Inflammatory macrophage treated with lipopolysaccharide for 1 hour (primary cell): ENCODE measurements around the gene LRP1B.
"Not testable (repeated sequence)": the region's sequence is repeated elsewhere in the genome, so short reads cannot be mapped to it uniquely, and the experiment has no call there.

Experiments
- DNase-seq, 2 donors: peaks; one replicate each; pipeline ENCODE4 v3.0.0-alpha.2; 2020 to 2022

Gene LRP1B

DNA sequence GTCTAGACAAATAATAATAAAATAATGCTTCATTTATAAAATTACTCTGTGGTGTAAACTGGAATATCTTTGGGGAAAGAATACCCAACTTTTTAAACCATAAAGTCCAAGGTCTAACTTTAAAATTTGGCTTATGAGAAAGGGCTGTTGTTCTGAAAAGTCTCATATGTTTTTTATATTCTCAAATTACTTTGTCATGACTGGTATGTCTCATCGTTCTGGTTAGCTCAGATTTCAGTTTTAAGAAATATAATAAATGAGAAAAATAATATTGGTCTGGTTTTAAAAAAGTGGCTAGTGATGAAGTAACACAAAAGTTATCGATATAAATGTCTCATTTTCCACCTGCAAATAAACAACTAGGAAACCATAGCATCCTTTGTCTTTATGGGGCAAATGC lies 1658.1 kb downstream of the LRP1B start:
- no peak for DNase-seq

GRCh38 chr2:140465301-140465700 lies 1665.5 kb downstream of the LRP1B start:
- DNase-seq, result no peak

DNA sequence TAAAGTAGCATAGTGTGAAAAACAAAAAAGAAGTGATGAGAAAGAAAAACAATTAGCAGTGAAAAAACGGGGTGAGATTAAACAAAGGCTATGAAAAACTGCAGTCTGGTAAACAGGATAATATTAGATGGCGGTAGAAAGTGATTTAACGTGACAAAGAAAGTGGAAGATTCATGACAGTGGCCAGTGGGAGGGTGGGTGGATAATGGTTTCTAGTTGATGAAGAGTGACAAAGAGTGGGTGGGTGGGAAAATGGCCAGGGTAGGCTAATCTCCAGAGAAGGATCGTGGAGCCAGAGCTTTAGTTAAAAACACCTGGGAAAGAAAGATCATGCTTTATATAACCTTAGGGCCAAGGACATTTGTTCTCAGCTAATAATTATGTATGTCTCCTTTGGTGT lies 1667.8 kb downstream of the LRP1B start:
- DNase-seq, result no peak

DNA sequence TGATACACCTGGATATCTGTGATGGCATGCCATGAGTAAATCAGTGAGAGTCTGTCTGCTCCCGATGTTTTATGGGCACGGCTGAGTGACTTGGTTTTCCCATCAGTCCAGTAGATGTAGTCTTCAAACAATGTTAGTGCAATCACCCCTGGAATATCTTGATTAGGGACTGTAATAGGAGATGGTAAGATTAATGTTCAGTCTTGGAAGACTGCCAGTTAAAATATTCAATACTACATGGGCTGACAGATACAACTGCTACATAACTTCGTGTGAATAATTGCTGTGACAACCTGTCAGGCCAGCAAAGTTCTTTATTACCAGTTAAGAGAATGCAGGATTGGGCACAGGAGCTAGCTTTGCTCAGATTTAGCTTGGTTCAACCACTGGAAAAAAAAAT lies 1673.3 kb downstream of the LRP1B start:
- DNase-seq, result no peak

DNA sequence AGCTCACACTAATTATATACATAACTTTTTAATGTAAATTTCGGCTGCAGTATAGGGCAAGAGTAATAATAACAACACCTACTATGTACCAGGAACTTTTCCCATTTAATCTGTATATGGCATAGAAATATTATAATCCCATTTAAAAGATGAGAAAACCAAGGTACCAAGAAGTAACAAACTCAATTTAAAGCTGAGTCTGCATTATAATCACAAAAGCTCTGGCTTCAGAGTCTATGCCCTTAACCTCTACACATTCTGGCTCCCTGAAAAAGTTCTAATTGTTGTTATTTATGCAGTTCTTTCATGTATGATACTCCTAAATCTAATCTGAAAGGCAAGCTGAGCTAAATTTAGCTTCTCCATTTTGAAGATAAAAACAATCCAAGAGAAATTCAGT lies 1675.5 kb downstream of the LRP1B start:
- DNase-seq, result no peak

DNA sequence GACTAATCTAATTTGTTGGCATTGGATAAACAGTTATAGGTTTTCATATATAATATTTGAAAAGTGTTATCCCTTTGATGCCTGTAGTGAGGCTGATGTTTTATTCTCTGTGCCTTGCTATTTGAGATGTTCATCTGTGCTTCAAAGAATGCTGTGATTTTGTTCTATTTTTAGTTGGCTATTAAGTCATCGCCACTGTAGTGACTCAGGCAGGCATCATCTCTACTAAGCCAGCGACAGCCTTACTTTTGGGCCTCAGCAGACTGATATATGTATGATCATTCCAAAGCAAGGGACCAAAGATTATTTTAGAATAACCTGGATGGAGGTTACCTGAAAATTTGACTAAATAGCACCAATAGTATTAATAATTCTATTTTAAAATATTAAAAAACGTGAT lies 1676.1 kb downstream of the LRP1B start:
- no peak for DNase-seq

- DNase-seq, result no peak
These were observed 1679.5 kb downstream of the LRP1B start for GRCh38 chr2:140451324-140451723.

DNA sequence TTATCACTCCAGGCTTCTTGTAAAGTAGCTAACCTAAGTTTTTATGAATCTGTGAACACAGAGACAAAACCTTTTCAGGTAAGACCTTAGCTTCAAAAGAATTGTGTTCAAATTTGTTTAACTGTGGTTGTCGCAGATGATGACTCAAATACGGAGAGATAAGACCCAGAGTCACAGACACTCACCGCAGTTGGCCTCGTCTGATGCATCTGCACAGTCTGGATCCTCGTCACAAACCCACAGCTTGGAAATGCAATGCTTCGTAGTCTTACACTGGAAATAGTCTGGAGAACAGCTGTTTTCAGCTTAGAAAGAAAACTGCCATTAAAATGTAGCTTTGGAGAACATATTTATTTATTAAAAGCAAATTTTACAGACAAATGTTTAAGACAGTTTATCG lies 1688.5 kb downstream of the LRP1B start:
- DNase-seq, result no peak

GRCh38 chr2:140440815-140441214 lies 1690.0 kb downstream of the LRP1B start:
- no peak for DNase-seq

DNA sequence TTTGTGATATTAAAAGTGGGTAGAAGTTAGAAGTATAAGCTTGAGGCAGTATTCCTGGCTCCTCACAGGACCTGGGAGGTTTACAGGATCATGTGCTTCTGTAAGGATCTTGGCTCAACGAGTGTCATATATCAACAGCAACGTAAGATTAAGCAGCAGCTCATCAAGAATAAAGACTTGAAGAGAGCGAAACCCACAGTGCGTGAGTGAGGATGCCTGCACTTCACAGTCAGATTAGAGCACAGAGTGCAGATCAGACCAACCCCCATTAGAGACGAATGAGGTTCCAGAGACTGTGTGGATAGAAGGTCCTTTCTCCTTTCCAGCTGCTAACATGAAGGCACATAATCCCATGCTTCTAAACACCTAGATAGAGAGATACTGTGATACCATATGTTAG lies 1693.9 kb downstream of the LRP1B start:
- no peak for DNase-seq

GRCh38 chr2:140427033-140427432 lies 1703.8 kb downstream of the LRP1B start:
- not testable (repeated sequence) for DNase-seq

DNA sequence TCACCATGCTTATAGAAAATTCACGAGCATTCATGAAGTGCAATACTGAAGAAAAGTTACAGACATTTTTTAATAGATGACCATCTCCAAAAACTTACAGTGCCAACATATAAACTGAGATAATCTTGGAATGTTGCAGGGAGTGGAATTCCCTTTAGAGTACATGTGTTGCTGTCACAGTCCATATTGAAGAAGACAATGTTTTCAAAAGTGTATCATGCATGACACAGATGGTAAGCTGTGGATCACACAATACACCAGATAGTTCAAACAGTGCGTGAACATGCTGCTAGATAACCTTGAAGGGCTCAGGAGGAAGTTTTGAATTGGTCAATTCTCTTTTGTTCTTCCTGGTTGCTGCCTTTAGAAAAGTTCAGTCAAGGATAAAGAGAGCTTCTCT lies 1706.3 kb downstream of the LRP1B start:
- DNase-seq, result no peak

DNA sequence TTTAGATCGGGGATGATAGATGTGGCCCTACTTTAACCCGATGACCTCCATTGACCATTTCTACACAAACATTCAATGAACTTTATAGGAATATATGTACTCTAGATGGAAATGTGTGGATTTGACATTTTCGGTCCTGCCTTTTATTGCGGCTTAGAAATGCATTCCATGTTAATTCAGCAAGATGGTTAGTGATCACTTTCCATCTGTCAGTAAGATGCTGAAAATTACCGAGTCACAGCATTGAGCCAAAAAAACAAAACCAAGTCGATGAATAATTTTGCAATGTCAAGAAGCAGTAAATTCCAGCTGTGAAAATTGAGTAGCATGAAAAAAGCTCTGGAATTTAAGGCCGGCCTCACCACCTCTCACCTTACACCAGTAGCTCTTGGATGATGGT lies 1708.1 kb downstream of the LRP1B start:
- no peak for DNase-seq

- no peak for DNase-seq
These were observed 1713.3 kb downstream of the LRP1B start for GRCh38 chr2:140417504-140417903.

- no peak for DNase-seq
These were observed 1714.2 kb downstream of the LRP1B start for GRCh38 chr2:140416577-140416976.

- DNase-seq, result not testable (repeated sequence)
These were observed 1715.8 kb downstream of the LRP1B start for GRCh38 chr2:140415035-140415434.

- no peak for DNase-seq
These were observed 1720.1 kb downstream of the LRP1B start for GRCh38 chr2:140410695-140411094.

GRCh38 chr2:140401056-140401455 lies 1729.8 kb downstream of the LRP1B start:
- no peak for DNase-seq

- no peak for DNase-seq
These were observed 1738.0 kb downstream of the LRP1B start for GRCh38 chr2:140392824-140393223.

- no peak for DNase-seq
These were observed 1745.9 kb downstream of the LRP1B start for GRCh38 chr2:140384946-140385345.

- DNase-seq, result no peak
These were observed 1747.0 kb downstream of the LRP1B start for GRCh38 chr2:140383781-140384180.

DNA sequence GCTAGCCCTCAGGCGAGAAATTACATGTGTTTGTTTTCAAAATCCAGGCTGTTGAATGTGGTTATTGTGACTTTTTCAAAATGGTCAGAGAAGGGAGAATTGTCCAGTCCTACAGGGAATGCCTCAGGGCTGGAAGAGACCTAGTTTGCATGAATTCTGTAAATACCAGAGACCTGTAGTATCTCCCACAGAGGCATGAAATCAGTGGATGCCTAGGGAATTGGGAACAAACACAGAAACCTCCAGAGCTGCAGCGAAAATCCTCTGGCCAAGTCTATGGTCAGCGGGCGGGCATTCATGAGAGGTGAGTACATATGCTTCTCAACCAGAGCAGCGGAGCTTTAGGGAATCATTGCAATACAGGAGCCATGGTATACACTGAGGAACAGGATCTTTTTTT lies 1754.1 kb downstream of the LRP1B start:
- DNase-seq, result no peak

GRCh38 chr2:140363131-140363530 lies 1767.7 kb downstream of the LRP1B start:
- DNase-seq, result no peak

GRCh38 chr2:140362361-140362760 lies 1768.5 kb downstream of the LRP1B start:
- DNase-seq, result no peak

- DNase-seq, result no peak
These were observed 1771.6 kb downstream of the LRP1B start for GRCh38 chr2:140359056-140359771.
